ENCODE results near the gene TEKTIP1. TPM values are rescaled to one million over a fixed set of nuclear protein-coding genes. Genes with fewer than 3 reads are reported as not detected.

TEKTIP1 gene
- total RNA-seq, 1 donor from 2014 or later, result 0.68 TPM

DNA sequence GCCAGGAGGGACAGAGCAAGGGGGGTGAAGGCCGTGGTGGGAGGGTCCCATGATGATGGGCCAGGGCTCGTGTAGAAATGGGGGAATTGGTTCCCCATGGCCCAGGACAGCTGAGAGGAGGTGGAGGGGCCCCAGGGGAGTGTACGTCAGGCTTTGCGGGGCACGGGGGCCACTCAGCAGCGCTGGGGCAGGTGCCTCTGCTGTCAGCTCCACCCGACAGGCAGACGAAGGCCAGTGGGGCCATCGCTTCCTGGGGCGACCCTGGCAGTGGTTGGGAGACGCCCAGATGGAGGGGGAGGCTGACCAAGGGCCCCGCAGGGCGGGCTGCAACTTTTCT lies 1.9 kb upstream of the TEKTIP1 start:
- H3K36me3 Mint-ChIP-seq (ENCODE audit: low read depth, unreplicated experiment), result peaks cover 14% of the 10 kb centered on the region
- TF ChIP-seq EZH2 (IDR thresholded peaks at IDR 0.05; ENCODE audit: insufficient read depth, low read length) (no peak), CTCF (IDR thresholded peaks at IDR 0.05; ENCODE audit: insufficient read depth, low read depth, low read length) (no peak)
- no peak overlapping the region for H3K4me2 ChIP-seq (ENCODE audit: low read length)

DNA sequence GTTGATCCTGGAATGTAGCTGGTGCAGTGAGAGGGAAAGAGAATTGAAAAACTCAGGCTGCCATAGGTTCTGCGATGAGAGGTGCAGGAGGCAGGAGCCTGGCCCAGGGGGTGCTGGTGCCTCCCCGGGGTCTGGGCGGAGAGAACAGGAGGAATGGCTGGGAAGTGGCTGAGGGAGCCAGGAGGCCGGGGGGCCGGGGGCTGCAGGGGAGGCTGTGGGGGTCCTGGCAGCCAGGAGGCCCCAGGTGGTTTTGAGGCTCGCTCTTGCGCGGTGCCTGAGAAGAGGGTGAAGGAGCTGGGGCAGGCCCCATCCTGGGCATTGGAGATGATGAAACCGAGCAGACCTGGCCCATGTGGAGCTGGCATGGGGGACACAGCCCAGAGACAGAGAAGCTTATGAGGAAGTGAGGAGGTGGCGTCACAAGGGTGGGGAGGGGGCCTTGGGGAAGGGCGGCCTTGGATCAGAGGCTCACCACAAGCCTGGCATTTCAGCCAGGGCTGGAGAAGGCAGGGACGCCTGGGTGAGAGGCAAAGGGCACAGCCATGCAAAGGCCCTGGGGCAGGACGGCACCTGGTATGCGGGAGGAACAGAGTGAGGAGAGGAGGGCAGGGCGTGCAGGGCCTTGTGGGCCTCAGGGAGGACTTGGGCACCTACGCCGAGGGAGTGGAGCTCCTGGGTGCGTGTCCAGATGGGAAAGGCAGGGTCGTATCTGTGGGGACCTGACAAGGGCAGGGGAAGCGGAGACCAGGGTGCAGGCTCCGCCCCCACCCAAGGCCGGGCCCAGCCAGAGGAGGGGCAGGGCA lies 1.3 kb upstream of the TEKTIP1 start:
- no peaks in the 10 kb centered on the region for H3K4me1 Mint-ChIP-seq (ENCODE audit: low read depth, unreplicated experiment)
- Histone ChIP-seq H3K27ac (ENCODE audit: low read depth, low read length) (no peak overlapping the region), H3K27me3 (ENCODE audit: insufficient read depth, low read length) (no peaks in the 10 kb centered on the region), H3K9ac (ENCODE audit: low read length) (no peak overlapping the region), H3K4me1 (ENCODE audit: insufficient read depth, low read length) (no peaks in the 10 kb centered on the region), H3K79me2 (ENCODE audit: insufficient read depth, low read length) (peaks cover 5% of the 10 kb centered on the region), H3K36me3 (ENCODE audit: insufficient read depth, low read length) (peaks cover 4% of the 10 kb centered on the region), H2AFZ (ENCODE audit: low read depth, low read length) (no peak overlapping the region), H3K9me3 (ENCODE audit: insufficient read depth, low read depth, low read length) (no peaks in the 10 kb centered on the region), H3K4me2 (ENCODE audit: low read length) (no peak overlapping the region), H3K4me3 (ENCODE audit: insufficient read depth, low read depth, low read length) (no peak overlapping the region), H4K20me1 (ENCODE audit: insufficient read depth, low read length) (peaks cover 47% of the 10 kb centered on the region)
- no peaks in the 10 kb centered on the region for H3K27me3 Mint-ChIP-seq (ENCODE audit: low read depth, unreplicated experiment)
- H3K36me3 Mint-ChIP-seq (ENCODE audit: low read depth, unreplicated experiment), result peaks cover 12% of the 10 kb centered on the region
- no peak for DNase-seq (ENCODE audit: low read depth)
- TF ChIP-seq EZH2 (IDR thresholded peaks at IDR 0.05; ENCODE audit: insufficient read depth, low read length), result no peak
- TF ChIP-seq CTCF (IDR thresholded peaks at IDR 0.05; ENCODE audit: insufficient read depth, low read depth, low read length), result no peak
- H3K27ac Mint-ChIP-seq (ENCODE audit: unreplicated experiment), result peak overlapping the region; percentile 69
- FAIRE-seq, result no peak
- H3K4me3 Mint-ChIP-seq (ENCODE audit: unreplicated experiment), result peak overlapping the region; percentile 37
- H3K9me3 Mint-ChIP-seq (ENCODE audit: unreplicated experiment), result no peaks in the 10 kb centered on the region

More for the DNA sequence above, 1.9 kb upstream of the TEKTIP1 start:
- no peaks in the 10 kb centered on the region for H3K4me1 ChIP-seq (ENCODE audit: insufficient read depth, low read length)
- no peak overlapping the region for H3K9ac ChIP-seq (ENCODE audit: low read length)
- no peaks in the 10 kb centered on the region for H3K4me1 Mint-ChIP-seq (ENCODE audit: low read depth, unreplicated experiment)
- H4K20me1 ChIP-seq (ENCODE audit: insufficient read depth, low read length), result peaks cover 46% of the 10 kb centered on the region
- no peaks in the 10 kb centered on the region for H3K27me3 ChIP-seq (ENCODE audit: insufficient read depth, low read length)
- H3K4me3 ChIP-seq (ENCODE audit: insufficient read depth, low read depth, low read length), result no peak overlapping the region
- H3K36me3 ChIP-seq (ENCODE audit: insufficient read depth, low read length), result peaks cover 4% of the 10 kb centered on the region
- no peak overlapping the region for H3K27ac ChIP-seq (ENCODE audit: low read depth, low read length)
- DNase-seq (ENCODE audit: low read depth) (no peak), FAIRE-seq (no peak)
- no peaks in the 10 kb centered on the region for H3K27me3 Mint-ChIP-seq (ENCODE audit: low read depth, unreplicated experiment)
- no peak overlapping the region for H2AFZ ChIP-seq (ENCODE audit: low read depth, low read length)
- no peak overlapping the region for H3K27ac Mint-ChIP-seq (ENCODE audit: unreplicated experiment)
- H3K79me2 ChIP-seq (ENCODE audit: insufficient read depth, low read length), result peaks cover 5% of the 10 kb centered on the region
- H3K9me3 ChIP-seq (ENCODE audit: insufficient read depth, low read depth, low read length), result no peaks in the 10 kb centered on the region
- no peaks in the 10 kb centered on the region for H3K9me3 Mint-ChIP-seq (ENCODE audit: unreplicated experiment)
- H3K4me3 Mint-ChIP-seq (ENCODE audit: unreplicated experiment), result no peak overlapping the region

DNA sequence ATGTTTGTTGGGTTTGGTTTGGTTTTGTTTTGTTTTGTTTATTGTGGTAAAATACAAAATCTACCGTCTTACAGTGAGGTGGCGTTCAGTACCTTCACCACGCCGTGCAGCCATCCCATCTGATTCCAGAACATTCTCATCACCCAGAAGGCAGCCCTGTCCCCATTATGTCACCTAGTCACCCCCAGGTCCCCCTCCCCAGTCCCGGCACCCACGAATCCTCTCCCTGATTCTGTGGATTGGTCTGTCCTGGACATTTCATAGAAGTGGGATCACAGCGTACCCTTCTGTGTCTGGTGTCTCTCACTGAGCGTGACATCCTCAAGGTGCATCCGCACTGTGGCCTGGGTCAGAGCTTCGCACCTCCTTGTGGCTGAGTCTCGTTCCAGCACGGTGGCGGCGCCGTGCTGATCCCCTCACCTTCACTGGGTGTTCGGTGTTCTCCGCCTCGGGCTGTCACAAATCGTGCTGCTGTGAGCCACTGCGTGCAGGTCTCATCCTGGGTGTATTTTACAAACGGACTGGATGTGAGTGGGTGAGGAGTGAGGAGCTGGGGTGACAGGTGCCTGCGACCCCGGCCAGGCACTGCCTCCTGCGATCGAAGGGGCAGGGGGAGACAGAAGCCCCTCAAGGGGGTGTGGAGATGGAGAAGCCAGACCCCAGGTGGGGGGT lies 580 bp upstream of the TEKTIP1 start:
- H3K4me2 ChIP-seq (ENCODE audit: low read length), result no peak overlapping the region
- FAIRE-seq, result no peak
- H3K79me2 ChIP-seq (ENCODE audit: insufficient read depth, low read length), result peaks cover 5% of the 10 kb centered on the region
- H3K27ac ChIP-seq (ENCODE audit: low read depth, low read length), result no peak overlapping the region
- Mint-ChIP-seq H3K36me3 (ENCODE audit: low read depth, unreplicated experiment) (peaks cover 12% of the 10 kb centered on the region), H3K4me1 (ENCODE audit: low read depth, unreplicated experiment) (no peaks in the 10 kb centered on the region), H3K9me3 (ENCODE audit: unreplicated experiment) (no peaks in the 10 kb centered on the region), H3K27me3 (ENCODE audit: low read depth, unreplicated experiment) (no peaks in the 10 kb centered on the region), H3K27ac (ENCODE audit: unreplicated experiment) (peak overlapping the region; percentile 75), H3K4me3 (ENCODE audit: unreplicated experiment) (no peak overlapping the region)
- no peak for DNase-seq (ENCODE audit: low read depth)
- TF ChIP-seq EZH2 (IDR thresholded peaks at IDR 0.05; ENCODE audit: insufficient read depth, low read length) (no peak), CTCF (IDR thresholded peaks at IDR 0.05; ENCODE audit: insufficient read depth, low read depth, low read length) (no peak)
- H3K9me3 ChIP-seq (ENCODE audit: insufficient read depth, low read depth, low read length), result no peaks in the 10 kb centered on the region
- no peak overlapping the region for H2AFZ ChIP-seq (ENCODE audit: low read depth, low read length)
- H3K4me1 ChIP-seq (ENCODE audit: insufficient read depth, low read length), result no peaks in the 10 kb centered on the region
- H3K27me3 ChIP-seq (ENCODE audit: insufficient read depth, low read length), result no peaks in the 10 kb centered on the region
- no peak overlapping the region for H3K4me3 ChIP-seq (ENCODE audit: insufficient read depth, low read depth, low read length)
- no peak overlapping the region for H3K9ac ChIP-seq (ENCODE audit: low read length)
- peaks cover 51% of the 10 kb centered on the region for H4K20me1 ChIP-seq (ENCODE audit: insufficient read depth, low read length)
- peaks cover 4% of the 10 kb centered on the region for H3K36me3 ChIP-seq (ENCODE audit: insufficient read depth, low read length)
